ENCODE results near the gene MTA1.

The MTA1 gene

DNA sequence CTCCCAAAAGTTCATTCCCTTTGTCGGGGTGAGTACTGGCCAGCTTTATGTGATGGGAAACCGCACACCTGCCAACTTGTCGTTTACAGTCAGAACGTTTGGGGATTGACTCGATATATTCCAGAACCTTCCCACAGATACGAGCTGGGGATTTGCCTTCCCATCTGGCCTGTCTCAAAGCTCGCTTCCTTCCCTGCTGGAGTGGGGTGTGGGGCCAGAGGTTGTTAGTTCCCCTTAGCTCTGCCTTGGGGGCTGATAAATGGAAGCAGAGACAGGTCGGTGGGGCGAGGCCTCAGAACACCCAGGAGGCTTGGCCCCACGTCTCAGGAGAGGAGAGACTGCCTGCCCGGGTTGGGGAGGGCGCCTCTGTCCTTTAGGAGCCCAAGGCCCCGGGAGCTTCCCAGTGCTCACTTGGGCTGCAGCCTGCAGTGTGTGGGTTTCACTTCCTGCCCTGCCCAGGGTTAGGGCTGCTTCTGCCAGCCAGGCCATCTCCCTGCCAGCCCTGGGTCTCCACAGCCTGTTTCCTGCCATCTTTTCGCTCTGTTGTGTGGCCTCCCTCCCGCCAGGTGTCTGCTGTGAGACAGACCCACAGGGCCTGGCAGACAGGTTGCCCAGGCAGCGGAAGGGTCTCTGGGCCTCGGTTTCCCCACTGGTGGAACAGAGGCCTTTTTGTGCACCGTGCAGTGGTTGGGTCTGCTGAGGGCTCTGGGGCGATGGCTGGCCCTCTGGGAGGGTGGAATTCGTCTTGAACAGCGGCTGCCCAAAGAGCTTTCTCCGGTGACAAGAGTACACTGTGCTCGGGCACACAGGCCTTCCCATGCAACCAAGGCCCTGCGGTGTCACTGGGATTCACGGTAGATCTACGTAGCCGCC lies 29.4 kb upstream of the MTA1 start:
- TF ChIP-seq CTCF (conservative IDR thresholded peaks at IDR 0.05; ENCODE audit: low read depth), result no peak
- ChIA-PET CTCF (interaction anchor here (1.6 kb wide), 1 partner anchor 16 kb away, joined by 7 read pairs; no protein-coding TSS in a partner anchor), POLR2A (ENCODE audit: low non-redundant PET) (no interaction called here)
- H3K27ac ChIP-seq, result 0 out of 2 replicates have a peak overlapping the region, but pooled peaks have one; percentile 13
- DNase-seq (ENCODE audit: low spot score), result no peak

DNA sequence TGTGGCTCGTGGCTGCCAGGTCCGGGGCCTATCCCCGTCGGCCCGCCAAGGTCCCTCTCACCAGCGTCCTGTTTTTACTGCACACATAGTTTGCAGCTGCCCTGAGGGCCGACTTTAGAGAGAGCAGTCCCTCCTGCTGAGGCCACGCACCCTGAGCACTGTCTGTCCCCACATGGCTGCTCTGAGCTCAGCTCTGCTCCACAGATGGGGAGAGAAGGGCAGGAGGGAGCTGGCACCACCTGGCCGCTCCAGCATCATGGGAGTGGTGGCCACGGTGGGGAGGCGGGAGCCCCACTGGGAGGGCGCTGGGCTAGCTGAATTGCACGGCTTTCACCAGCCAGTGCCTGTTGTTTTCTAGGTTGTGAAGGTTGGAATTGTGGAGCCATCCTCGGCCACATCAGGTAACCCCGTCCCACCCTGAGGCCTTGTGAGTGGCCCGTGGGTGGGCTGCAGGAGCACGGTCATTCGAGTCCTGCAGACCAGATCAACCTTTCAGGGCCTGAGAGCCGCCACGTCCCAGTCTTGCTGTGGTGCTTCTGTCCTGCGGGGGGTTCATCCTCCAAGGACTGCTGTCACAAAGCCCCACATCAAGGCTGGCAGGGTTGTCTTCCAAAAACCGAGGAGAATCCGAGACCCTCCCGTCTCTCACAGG lies 28.7 kb upstream of the MTA1 start:
- H3K27ac ChIP-seq, result no peak overlapping the region
- ChIA-PET CTCF (no interaction called here), POLR2A (ENCODE audit: low non-redundant PET) (no interaction called here)
- TF ChIP-seq CTCF (conservative IDR thresholded peaks at IDR 0.05; ENCODE audit: low read depth), result no peak
- no peak for DNase-seq (ENCODE audit: low spot score)

- H3K27ac ChIP-seq, result no peak overlapping the region
- POLR2A ChIA-PET (ENCODE audit: low non-redundant PET), result no interaction called here
- CTCF ChIA-PET, result no interaction called here
- no peak for DNase-seq (ENCODE audit: low spot score)
- no peak for TF ChIP-seq CTCF (conservative IDR thresholded peaks at IDR 0.05; ENCODE audit: low read depth)
Observed at GRCh38 chr14:105391541-105391940, 28.1 kb upstream of the MTA1 start.

GRCh38 chr14:105392131-105393090 lies 27.2 kb upstream of the MTA1 start:
- 0 out of 2 replicates have a peak overlapping the region, but pooled peaks have one; percentile 11 for H3K27ac ChIP-seq
- TF ChIP-seq CTCF (conservative IDR thresholded peaks at IDR 0.05; ENCODE audit: low read depth), result no peak
- CTCF ChIA-PET, result interaction anchor here (0.7 kb wide), 1 partner anchor 54 kb away, joined by 3 read pairs; no protein-coding TSS in a partner anchor
- POLR2A ChIA-PET (ENCODE audit: low non-redundant PET), result no interaction called here
- DNase-seq (ENCODE audit: low spot score), result no peak

- ChIA-PET CTCF (no interaction called here), POLR2A (ENCODE audit: low non-redundant PET) (no interaction called here)
- H3K27ac ChIP-seq, result peak overlapping the region; percentile 11; the same call in 1 of the 2 replicates
- DNase-seq (ENCODE audit: low spot score), result no peak
- no peak for TF ChIP-seq CTCF (conservative IDR thresholded peaks at IDR 0.05; ENCODE audit: low read depth)
Observed at GRCh38 chr14:105393151-105393550, 26.5 kb upstream of the MTA1 start.
